ENCODE results near the gene HABP4.

- TF ChIP-seq CTCF (conservative IDR thresholded peaks at IDR 0.05), result no peak
- TF ChIP-seq ZFX (IDR thresholded peaks at IDR 0.05), result no peak
These were observed 55.5 kb downstream of the HABP4 start for GRCh38 chr9:96505316-96505991.

Data from C4-2B (cell line).